ENCODE results near the gene HMGXB3.

GRCh38 chr5:150077996-150078801, 77.7 kb downstream of the HMGXB3 start:
- no peak for TF ChIP-seq CTCF (IDR thresholded peaks at IDR 0.05)
- no peak for TF ChIP-seq POLR2A (IDR thresholded peaks at IDR 0.05)

Data from thyroid gland (tissue), 4 donors.